OCI-LY3 (cell line): ENCODE results near the gene CGGBP1.

Experiments used
- CTCF ChIP-seq: fragments of 200-600, 300-600 bp; sonication (generic); IDR thresholded peaks from 2 replicates; pipeline ENCODE4 v1.5.1; 2014; ENCODE audit warnings: antibody characterized with exemption, low read length, low read depth
- EZH2phosphoT487 ChIP-seq: fragments of 200-600 bp; shearing (Covaris generic); IDR thresholded peaks from 2 replicates; pipeline ENCODE4 v1.6.1; 2018; ENCODE audit warnings: antibody characterized with exemption, mixed run types, low read depth

DNA sequence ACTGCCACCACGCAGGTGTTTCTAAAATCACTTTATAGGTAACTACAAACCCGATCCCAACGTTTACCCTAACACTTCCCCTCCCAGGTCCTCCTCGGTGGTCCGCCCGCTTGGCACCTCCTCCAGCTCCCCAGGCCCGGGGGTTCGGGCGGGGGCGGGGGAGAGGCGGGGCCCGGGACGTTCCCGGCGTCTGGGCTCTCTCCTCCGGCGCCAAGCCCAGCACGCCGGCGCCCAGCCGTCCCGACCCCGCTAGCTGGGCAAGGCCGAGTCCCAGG, 562 bp downstream of the CGGBP1 start:
- no peak for TF ChIP-seq CTCF
- TF ChIP-seq EZH2phosphoT487 = no peak
